GM12878 (cell line): ENCODE results near the gene TMEM244. TPM values are rescaled to one million over a fixed set of nuclear protein-coding genes. Genes with fewer than 3 reads are reported as not detected.

Experiments
- ATAC-seq: fragments of 200-7000 bp; cut with Tn5 transposase; 3 replicates; pipeline ENCODE4 v1.9.1; 2020; ENCODE audit warnings: mild to moderate bottlenecking, moderate library complexity
- BruUV-seq: library from RNA; stranded (reverse); fragments of 400-500 nt; replicated peaks from 2 replicates; lab custom pipeline; 2021; lab: Mats Ljungman, UMichigan
- CTCF ChIA-PET: fragments of 300-600 bp; sonication (Branson Sonifier 250); formaldehyde crosslinking; extraction: SDS; loops from one replicate; lab custom pipeline; 2021; ENCODE audit warnings: inconsistent platforms; lab: Yijun Ruan, JAX
- POLR2A ChIA-PET: fragments of 350-600 bp; formaldehyde crosslinking; extraction: SDS; loops from one replicate; lab custom pipeline; 2021; ENCODE audit warnings: inconsistent platforms; lab: Charles Lee
- RAD21 ChIA-PET: fragments of 300-600 bp; sonication (Branson Sonifier 250); formaldehyde crosslinking; loops from one replicate; lab custom pipeline; 2023; ENCODE audit warnings: antibody characterized with exemption; ENCODE audit not compliant: unreplicated experiment; lab: Charles Lee
- SMC1A ChIA-PET: fragments of 300-600 bp; sonication (Branson Sonifier 250); formaldehyde crosslinking; loops from one replicate; lab custom pipeline; 2023; ENCODE audit not compliant: unreplicated experiment, uncharacterized antibody; lab: Charles Lee
- DNase-seq: peaks from one replicate; pipeline ENCODE4 v3.0.0-alpha.2; 2011; ENCODE audit warnings: low read depth, low spot score
- FAIRE-seq: peaks from 3 replicates; lab custom pipeline; 2011; peaks lifted over from hg19 to GRCh38; lab: Jason Lieb, UNC
- H2AFZ ChIP-seq: 2 replicates; pipeline ENCODE4 v1.6.0; 2011; ENCODE audit warnings: low read depth, low read length, control low read depth; ENCODE audit not compliant: control insufficient read depth
- H3K27ac ChIP-seq: 2 replicates; pipeline ENCODE4 v1.5.1; 2011; ENCODE audit warnings: control low read depth; ENCODE audit not compliant: control insufficient read depth, insufficient read depth
- H3K27me3 ChIP-seq, 2 experiments: replicated peaks in 1 of 2; 2 replicates each; pipeline versions ENCODE4 v1.6.0 to v1.6.1; 2011; ENCODE audit warnings: low read length in 1 of 2; ENCODE audit not compliant: control insufficient read depth in 2 of 2, insufficient read depth in 2 of 2
- H3K36me3 ChIP-seq, 2 experiments: 2 replicates each; pipeline ENCODE4 v1.5.1; 2011; ENCODE audit warnings: low read length in 1 of 2; ENCODE audit not compliant: control insufficient read depth in 2 of 2, insufficient read depth in 2 of 2
- H3K4me1 ChIP-seq: 2 replicates; pipeline ENCODE4 v1.6.1; 2011; ENCODE audit warnings: mild to moderate bottlenecking, low read length, moderate library complexity, mixed read lengths; ENCODE audit not compliant: control insufficient read depth, insufficient read depth
- H3K4me2 ChIP-seq: 2 replicates; pipeline ENCODE4 v1.6.0; 2011; ENCODE audit warnings: control low read depth; ENCODE audit not compliant: control insufficient read depth, insufficient read depth
- H3K4me3 ChIP-seq: fragments of 200-600 bp; sonication (generic); 2 replicates; pipeline ENCODE4 v1.5.1; 2016
- H3K79me2 ChIP-seq: 2 replicates; pipeline ENCODE4 v1.6.0; 2011; ENCODE audit warnings: low read length; ENCODE audit not compliant: control insufficient read depth, insufficient read depth
- H3K9ac ChIP-seq: 2 replicates; pipeline ENCODE4 v1.8.0; 2011; ENCODE audit warnings: low read length, control low read depth, mixed read lengths; ENCODE audit not compliant: control insufficient read depth, insufficient read depth
- H3K9me3 ChIP-seq: replicated peaks from 3 replicates; pipeline ENCODE4 v1.5.1; 2011; ENCODE audit warnings: mild to moderate bottlenecking, low read length; ENCODE audit not compliant: control insufficient read depth, insufficient read depth
- H4K20me1 ChIP-seq: 2 replicates; pipeline ENCODE4 v1.6.0; 2011; ENCODE audit not compliant: control insufficient read depth, insufficient read depth
- CTCF ChIP-seq, 3 experiments: IDR thresholded peaks in 2 of 3; conservative IDR thresholded peaks in 1 of 3; 2 replicates each; pipeline ENCODE4 v1.5.1; 2011; ENCODE audit warnings: low read depth in 3 of 3, low read length in 3 of 3, mild to moderate bottlenecking in 3 of 3, control low read depth in 2 of 3, moderate library complexity in 2 of 3, inconsistent platforms in 1 of 3, mixed read lengths in 1 of 3; ENCODE audit not compliant: control insufficient read depth in 2 of 3, insufficient read depth in 1 of 3; ENCODE audit errors: extremely low read depth in 1 of 3
- IKZF1 ChIP-seq: fragments of 450-650 bp; conservative IDR thresholded peaks from 2 replicates; pipeline ENCODE4 v1.6.1; 2017; ENCODE audit warnings: antibody characterized with exemption, mild to moderate bottlenecking
- PML ChIP-seq: IDR thresholded peaks from 2 replicates; pipeline ENCODE4 v1.6.1; 2012; ENCODE audit warnings: low read length, inconsistent platforms
- RAD21 ChIP-seq: IDR thresholded peaks from 2 replicates; pipeline ENCODE4 v1.6.1; 2011; ENCODE audit warnings: mild to moderate bottlenecking, low read depth, low read length, moderate library complexity; ENCODE audit not compliant: insufficient read depth
- RFX5 ChIP-seq: IDR thresholded peaks from 2 replicates; pipeline ENCODE4 v1.6.1; 2011; ENCODE audit warnings: low read depth, low read length, improper control_type of control experiment
- SMC3 ChIP-seq: IDR thresholded peaks from 2 replicates; pipeline ENCODE4 v1.6.1; 2011; ENCODE audit warnings: low read length, improper control_type of control experiment, borderline replicate concordance
- ZNF384 ChIP-seq: IDR thresholded peaks from 2 replicates; pipeline ENCODE4 v1.6.1; 2012; ENCODE audit warnings: low read depth, mild to moderate bottlenecking, low read length, improper control_type of control experiment, borderline replicate concordance
- in situ Hi-C: fragments of 300-500 bp; cut with MboI; formaldehyde crosslinking; loops from 9 replicates; pipeline ENCODE4 v1.14.3; 2018; ENCODE audit warnings: mixed read lengths
- intact Hi-C: fragments of 100-400 bp; cut with micrococcal nuclease; formaldehyde crosslinking; loops from one replicate; pipeline ENCODE4 v1.14.2; 2022; ENCODE audit not compliant: unreplicated experiment
- polyA plus RNA-seq, 11 experiments: library from polyadenylated mRNA; depleted of rRNA in 4 of 11; unstranded in 6 of 11; stranded (reverse) in 5 of 11; fragments of >200 nt; fragmentation: Nextera tagmentation in 4 of 11; fragmentation: Illumina TruSeq in 1 of 11; extraction: Ambion mirVana in 4 of 11; extraction: Trizol in 1 of 11; gene quantifications; 1 replicate in 1 of 11; 2 replicates in 10 of 11; pipeline versions ENCODE4 v1.2.1 to v1.2.3, GENCODE V29; 2011 to 2016; ENCODE audit warnings: inconsistent platforms in 2 of 11, missing spikeins in 2 of 11, low read depth in 1 of 11
- total RNA-seq, 4 experiments: library from RNA; depleted of rRNA in 3 of 4; stranded (reverse); fragments of >200 nt in 3 of 4; fragmentation: Illumina TruSeq in 1 of 4; extraction: Trizol in 1 of 4; gene quantifications; 2 replicates each; pipeline versions ENCODE4 v1.2.1 to v1.2.3, GENCODE V29; 2013 to 2021

The TMEM244 gene
- total and polyA plus RNA-seq, 10 of the 15 experiments (the other 5 are each of a cell fraction or from before 2014, with no cell fraction given): 0.14 TPM; not detected in 9

GRCh38 chr6:129893640-129894039 is 32.5 kb upstream of the TMEM244 start:
- Histone ChIP-seq H3K27me3 (no peaks in the 10 kb centered on the region), H3K4me3 (no peak overlapping the region), H3K9me3 (no peaks in the 10 kb centered on the region), H3K79me2 (no peaks in the 10 kb centered on the region), H3K4me2 (no peak overlapping the region), H4K20me1 (no peaks in the 10 kb centered on the region), H3K36me3 (no peaks in the 10 kb centered on the region), H3K9ac (no peak overlapping the region), H3K27ac (no peak overlapping the region), H2AFZ (no peak overlapping the region), H3K4me1 (no peaks in the 10 kb centered on the region; the same call in none of the 2 replicates)
- SMC1A ChIA-PET: interaction anchor here (0.6 to 4.8 kb wide), 9 partner anchors 24 to 135 kb away, joined by 3 to 24 read pairs (median 4); no protein-coding TSS in a partner anchor
- no peak for TF ChIP-seq RFX5
- TF ChIP-seq SMC3: peak; percentile 55; the same call in 1 of the 2 replicates
- peak; percentile 67; the same call in 1 of the 2 replicates for TF ChIP-seq ZNF384
- peak; percentile 61 for TF ChIP-seq RAD21
- no peak for TF ChIP-seq PML
- no peak for TF ChIP-seq IKZF1
- peak in 2 of 3 experiments; percentile 17 to 43; a peak in 4 of 6 replicates for TF ChIP-seq CTCF (IDR thresholded peaks at IDR 0.05 in 2 of 3, conservative IDR thresholded peaks at IDR 0.05 in 1 of 3; ENCODE audit: control insufficient read depth in 2 of 3, extremely low read depth in 1 of 3, insufficient read depth in 1 of 3, low read depth in 3 of 3, low read length in 3 of 3)
- in situ Hi-C loops (no loop called here), intact Hi-C loops (loop anchor here (1.0 kb wide), 2 partner anchors 43 to 128 kb away; no protein-coding TSS in a partner anchor)
- CTCF ChIA-PET: interaction anchor here (0.6 to 6.0 kb wide), 26 partner anchors 9 to 400 kb away, joined by 3 to 38 read pairs (median 4); partner anchors contain the start of gene L3MBTL3
- ATAC-seq (peak; percentile 59; the same call in 2 of the 3 replicates), DNase-seq (no peak), FAIRE-seq (no peak)
- BruUV-seq: no TSS peak
- POLR2A ChIA-PET: no interaction called here
- RAD21 ChIA-PET: interaction anchor here (1.3 to 2.5 kb wide), 2 partner anchors 125 to 128 kb away, joined by 3 to 13 read pairs; no protein-coding TSS in a partner anchor
